Effector memory CD8-positive, alpha-beta T cell (primary cell): Measurements from ENCODE around the gene GRID1.

Experiments used
- ATAC-seq: fragments of 150-1000 bp; cut with Tn5 transposase; replicated peaks from 2 replicates; pipeline ENCODE4 v1.10.0; 2021; ENCODE audit warnings: mild to moderate bottlenecking, moderate library complexity
- DNase-seq, 3 experiments: peaks; one replicate each; pipeline ENCODE4 v3.0.0; 2021
- H3K27ac Mint-ChIP-seq, 2 donors: one replicate each; pipeline ENCODE4 v1.8.0; 2022; ENCODE audit warnings: mild to moderate bottlenecking in 2 of 2, mixed read lengths in 2 of 2, moderate library complexity in 2 of 2
- H3K27me3 Mint-ChIP-seq, 2 donors: one replicate each; pipeline ENCODE4 v1.8.0; 2022; ENCODE audit warnings: mixed read lengths in 2 of 2
- H3K36me3 Mint-ChIP-seq: one replicate; pipeline ENCODE4 v1.8.0; 2022; ENCODE audit warnings: mild to moderate bottlenecking, moderate library complexity, mixed read lengths; ENCODE audit not compliant: insufficient read depth
- H3K4me1 Mint-ChIP-seq, 2 donors: one replicate each; pipeline ENCODE4 v1.8.0; 2022; ENCODE audit warnings: low read depth in 2 of 2, mixed read lengths in 2 of 2
- H3K4me3 Mint-ChIP-seq, 2 donors: one replicate each; pipeline ENCODE4 v1.8.0; 2022; ENCODE audit warnings: mild to moderate bottlenecking in 2 of 2, mixed read lengths in 2 of 2, moderate library complexity in 2 of 2
- H3K9me3 Mint-ChIP-seq, 2 donors: one replicate each; pipeline ENCODE4 v1.8.0; 2022; ENCODE audit warnings: mixed read lengths in 2 of 2

The GRID1 gene

DNA sequence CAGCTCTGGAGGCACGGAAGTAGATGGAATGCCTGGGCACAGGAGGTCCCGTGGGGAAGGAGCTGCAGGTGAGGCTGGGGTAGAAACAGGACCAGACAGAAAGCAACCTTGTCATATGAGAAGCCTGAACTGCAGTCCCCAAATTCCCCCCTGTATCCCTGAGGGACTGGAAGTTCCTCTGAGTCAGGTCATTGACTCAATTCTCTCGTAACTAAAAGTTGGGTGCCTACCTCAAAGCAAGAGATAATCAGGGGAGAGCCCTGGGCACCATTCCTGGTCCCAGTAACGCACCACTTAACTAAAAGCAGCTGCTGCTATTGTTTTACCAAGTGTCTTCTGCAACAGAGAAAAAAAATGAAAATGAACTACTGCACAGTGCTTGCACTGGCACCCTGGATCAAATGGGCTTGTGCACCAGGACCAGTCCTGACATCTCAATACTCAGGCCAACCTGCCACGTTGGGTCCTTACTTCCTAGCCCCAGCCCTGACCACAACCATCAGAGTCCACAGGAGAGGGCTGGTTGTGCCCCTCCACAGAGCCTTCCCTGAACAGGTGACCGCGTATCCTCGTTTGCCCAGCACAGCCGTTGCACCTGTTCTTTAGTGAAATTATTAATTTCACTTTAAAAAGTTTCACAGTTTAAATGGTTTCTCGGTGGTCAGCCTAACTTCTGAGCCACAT is 79.3 kb downstream of the GRID1 start:
- Mint-ChIP-seq H3K27ac (no peak overlapping the region), H3K4me3 (no peak overlapping the region), H3K9me3 (no peaks in the 10 kb centered on the region), H3K36me3 (no peaks in the 10 kb centered on the region), H3K4me1 (no peaks in the 10 kb centered on the region), H3K27me3 (peaks cover 6 to 38% of the 10 kb centered on the region in 2 donors)
- DNase-seq (no peak), ATAC-seq (no peak)

DNA sequence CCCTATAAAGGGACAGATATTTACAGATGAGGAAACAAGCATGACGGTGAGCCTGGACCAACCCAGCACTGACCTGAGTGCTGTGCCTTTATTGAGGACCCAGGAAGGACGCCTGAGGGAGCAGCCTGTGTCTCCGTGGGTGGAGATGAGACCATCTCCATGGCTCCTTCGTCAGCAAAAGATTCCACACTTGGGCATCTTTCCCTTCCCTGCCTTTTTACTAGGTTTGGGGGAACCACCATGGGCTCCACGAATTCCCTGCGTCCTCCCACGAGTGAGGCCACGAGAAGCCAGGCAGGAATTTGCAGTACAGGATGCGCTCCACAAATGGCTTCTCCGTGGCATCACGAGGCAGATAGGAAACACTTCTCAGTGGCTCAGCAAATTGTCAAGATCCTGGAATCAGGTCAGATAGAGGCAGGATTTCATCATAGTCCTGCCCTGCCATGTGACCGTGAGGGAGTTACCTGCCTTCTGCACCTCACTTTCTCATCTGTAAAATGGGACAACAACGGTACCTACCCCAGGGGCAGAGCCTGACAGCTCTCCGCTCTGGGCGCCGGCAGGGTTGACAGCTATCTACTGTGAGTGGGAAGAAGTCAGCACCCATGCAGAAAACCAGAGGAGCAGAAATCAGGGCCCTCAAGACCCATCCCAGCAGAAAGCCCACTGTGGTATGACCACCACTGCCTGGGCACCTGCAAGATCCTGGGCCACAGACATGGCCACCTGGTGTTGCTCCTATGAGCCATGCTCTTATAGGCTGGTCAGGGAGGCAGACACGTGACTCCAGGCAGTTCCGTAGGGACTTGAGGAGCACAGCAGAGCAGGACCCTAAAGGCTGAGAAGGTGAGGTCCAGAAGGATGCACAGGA is 80.1 kb downstream of the GRID1 start:
- no peak overlapping the region for H3K4me3 Mint-ChIP-seq
- H3K36me3 Mint-ChIP-seq, result no peaks in the 10 kb centered on the region
- H3K9me3 Mint-ChIP-seq, result no peaks in the 10 kb centered on the region
- H3K27ac Mint-ChIP-seq, result no peak overlapping the region
- H3K4me1 Mint-ChIP-seq, result no peaks in the 10 kb centered on the region
- H3K27me3 Mint-ChIP-seq, result peaks cover 6 to 30% of the 10 kb centered on the region in 2 donors
- DNase-seq (no peak), ATAC-seq (no peak)

DNA sequence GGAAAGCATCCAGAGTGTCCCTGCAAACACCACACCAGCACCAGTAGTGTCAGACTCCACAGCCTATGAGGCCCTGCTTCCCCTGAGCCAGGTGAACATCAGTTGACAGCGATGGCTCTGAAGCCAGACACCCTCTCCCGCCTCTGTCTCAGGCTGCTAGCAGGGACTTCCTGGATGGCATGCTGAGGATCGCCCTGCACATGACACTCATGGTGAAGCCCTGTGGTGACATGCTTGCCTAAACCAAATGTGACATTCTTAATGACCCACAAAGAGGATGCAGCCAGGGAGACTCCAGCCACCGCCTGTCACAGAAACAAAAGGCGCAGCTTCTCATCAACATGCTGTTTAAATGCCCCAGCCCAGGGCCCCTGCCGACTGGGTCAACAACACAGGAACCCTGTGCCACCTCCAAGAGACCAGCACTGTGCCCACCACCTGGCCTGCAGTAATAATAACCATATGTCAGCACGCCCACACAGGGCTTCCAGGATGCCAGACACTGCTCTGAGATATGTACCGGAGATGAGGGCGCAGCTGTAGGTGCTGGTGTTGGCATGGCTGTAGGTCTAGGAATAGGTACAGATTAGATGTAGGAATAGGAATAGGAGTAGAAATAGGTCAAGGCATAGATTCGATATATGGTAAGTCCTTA is 81.3 kb downstream of the GRID1 start:
- DNase-seq (no peak), ATAC-seq (no peak)
- no peaks in the 10 kb centered on the region for H3K4me1 Mint-ChIP-seq
- H3K9me3 Mint-ChIP-seq, result peaks cover 0 to 6% of the 10 kb centered on the region in 2 donors
- no peak overlapping the region for H3K4me3 Mint-ChIP-seq
- no peak overlapping the region for H3K27ac Mint-ChIP-seq
- peaks cover 6 to 28% of the 10 kb centered on the region in 2 donors for H3K27me3 Mint-ChIP-seq
- no peaks in the 10 kb centered on the region for H3K36me3 Mint-ChIP-seq

DNA sequence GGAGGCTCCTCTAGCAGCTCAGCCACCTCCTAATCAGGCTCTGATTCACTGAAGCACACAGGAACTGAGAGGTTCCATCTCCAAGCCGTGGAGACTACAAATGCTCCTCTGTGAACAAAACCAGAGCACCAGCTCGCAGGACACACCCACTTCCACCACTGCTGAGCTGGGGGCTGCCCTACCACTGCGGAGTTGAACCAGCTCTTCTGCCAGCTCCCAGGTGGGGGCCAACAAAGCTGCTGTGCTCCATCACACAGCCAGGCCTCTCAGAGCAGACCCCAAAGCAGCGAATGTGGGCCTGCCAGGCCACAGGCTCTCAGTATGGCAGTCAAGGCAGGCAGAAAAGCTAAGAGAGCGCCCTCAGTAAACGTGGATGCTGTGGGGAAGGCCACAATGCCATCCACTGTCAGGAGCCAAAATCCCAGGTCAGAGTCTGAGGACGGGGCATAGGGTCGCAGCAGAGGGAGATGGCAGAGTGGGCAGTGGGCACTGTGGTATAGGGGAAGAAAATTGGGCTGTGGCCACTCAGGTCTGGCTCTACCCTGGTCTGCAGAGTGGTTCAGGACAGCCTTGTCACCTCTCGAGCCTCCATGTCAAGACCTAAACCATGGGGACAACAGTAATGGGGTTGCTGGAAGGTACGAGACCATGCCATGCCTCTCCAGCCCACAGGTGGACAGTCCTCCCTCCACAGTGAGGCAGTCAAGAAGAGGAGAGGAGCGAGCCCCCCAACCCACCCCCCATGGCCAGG is 82.1 kb downstream of the GRID1 start:
- Mint-ChIP-seq H3K36me3 (no peaks in the 10 kb centered on the region), H3K4me3 (no peak overlapping the region), H3K27me3 (peaks cover 6 to 23% of the 10 kb centered on the region in 2 donors), H3K27ac (no peak overlapping the region), H3K9me3 (peaks cover 0 to 6% of the 10 kb centered on the region in 2 donors), H3K4me1 (no peaks in the 10 kb centered on the region)
- DNase-seq (no peak), ATAC-seq (no peak)

DNA sequence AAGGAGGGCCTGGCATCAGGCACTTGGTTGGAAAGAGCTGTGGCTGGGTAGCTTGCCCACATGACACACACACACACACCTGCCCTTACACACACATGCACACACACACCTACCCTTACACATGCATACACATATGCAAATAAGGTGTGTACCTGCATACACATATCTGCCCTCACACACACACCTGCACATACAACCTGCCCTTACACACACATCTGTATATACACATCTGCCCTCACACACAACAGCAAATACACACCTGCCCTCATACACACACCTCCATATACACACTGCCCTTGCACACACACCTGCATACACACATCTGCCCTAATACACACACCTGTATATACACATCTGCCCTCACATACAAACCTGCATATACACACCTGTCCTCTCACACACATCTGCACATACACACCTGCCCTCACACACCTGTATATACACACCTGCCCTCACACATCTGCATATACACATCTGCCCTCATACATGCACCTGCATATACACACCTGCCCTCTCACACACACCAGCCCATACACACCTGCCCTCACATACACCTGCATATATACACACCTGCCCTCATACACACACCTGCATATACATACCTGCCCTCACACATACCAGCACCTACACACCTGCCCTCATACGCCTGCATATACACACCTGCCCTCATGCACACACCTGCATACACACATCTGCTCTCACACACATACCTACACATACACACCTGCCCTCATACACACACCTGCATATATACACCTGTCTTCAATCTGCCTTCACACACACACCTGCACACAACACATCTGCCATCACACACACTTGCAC is 82.9 kb downstream of the GRID1 start:
- DNase-seq, result no peak
- no peak for ATAC-seq
- Mint-ChIP-seq H3K27me3 (peaks cover 6 to 14% of the 10 kb centered on the region in 2 donors), H3K27ac (no peak overlapping the region), H3K4me3 (no peak overlapping the region), H3K36me3 (no peaks in the 10 kb centered on the region), H3K4me1 (no peaks in the 10 kb centered on the region), H3K9me3 (peaks cover 0 to 6% of the 10 kb centered on the region in 2 donors)

DNA sequence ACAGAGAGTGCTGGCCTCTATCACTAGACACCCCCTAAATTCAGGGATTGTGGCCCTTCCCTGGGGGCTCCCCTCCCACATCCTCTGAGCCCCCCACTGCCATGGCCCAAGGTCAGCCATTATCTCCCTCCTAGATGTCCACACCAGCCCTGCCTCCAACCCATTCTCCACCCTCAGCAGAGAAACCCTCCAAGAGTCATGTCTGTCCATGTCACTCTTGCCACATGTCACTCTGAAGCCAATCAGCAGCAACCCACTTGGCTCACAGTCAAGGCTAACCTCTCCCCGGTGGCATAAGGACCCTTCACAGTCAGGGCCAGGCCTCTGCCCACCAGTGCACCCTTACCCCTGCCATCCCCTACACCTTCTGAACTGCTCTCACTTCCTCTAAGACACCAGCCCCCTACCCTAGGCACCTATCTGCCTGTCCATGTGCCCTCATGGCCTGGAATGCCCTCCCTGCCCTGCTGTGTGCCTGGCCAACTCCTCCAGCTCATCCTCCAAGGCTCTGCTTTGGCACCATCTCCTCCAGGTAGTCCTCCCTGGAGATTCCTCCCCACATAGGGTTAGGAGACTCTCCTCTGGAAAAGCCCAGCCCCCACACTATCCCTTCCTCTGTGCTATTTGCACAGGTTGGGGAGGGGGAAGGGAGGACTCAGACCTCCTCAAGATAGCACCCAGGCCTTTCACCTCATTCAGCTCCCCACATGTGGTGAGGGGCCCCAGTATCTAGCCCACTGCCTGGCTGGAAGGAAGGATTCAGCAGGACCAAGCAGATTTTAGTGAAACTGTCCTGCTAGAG is 83.7 kb downstream of the GRID1 start:
- no peak for ATAC-seq

DNA sequence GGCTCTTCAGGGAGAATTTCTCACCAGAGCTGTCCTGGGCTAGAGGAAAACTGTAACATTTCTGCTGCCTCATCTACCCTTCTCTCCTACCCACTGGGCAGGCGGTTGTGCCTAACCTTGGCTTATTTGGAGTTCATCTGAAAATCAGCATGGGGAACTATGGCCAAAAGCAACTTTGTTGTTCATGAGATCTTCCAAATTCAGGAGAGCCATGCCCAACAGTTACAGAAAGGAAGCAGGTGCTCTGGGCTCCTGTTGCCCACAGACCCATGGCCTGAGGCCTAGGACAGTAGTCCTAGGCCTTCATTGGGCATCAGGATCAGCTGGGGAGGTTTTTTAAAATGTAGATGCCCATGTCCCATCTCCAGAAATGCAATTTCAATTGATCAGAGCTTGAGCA is 85.2 kb downstream of the GRID1 start:
- DNase-seq (no peak), ATAC-seq (no peak)
- peaks cover 6 to 14% of the 10 kb centered on the region in 2 donors for H3K27me3 Mint-ChIP-seq
- H3K36me3 Mint-ChIP-seq, result no peaks in the 10 kb centered on the region
- no peaks in the 10 kb centered on the region for H3K4me1 Mint-ChIP-seq
- H3K27ac Mint-ChIP-seq, result no peak overlapping the region
- peaks cover 3 to 6% of the 10 kb centered on the region in 2 donors for H3K9me3 Mint-ChIP-seq
- H3K4me3 Mint-ChIP-seq, result no peak overlapping the region

More for the DNA sequence above, 83.7 kb downstream of the GRID1 start:
- no peak overlapping the region for H3K4me3 Mint-ChIP-seq
- H3K4me1 Mint-ChIP-seq, result no peaks in the 10 kb centered on the region
- H3K36me3 Mint-ChIP-seq, result no peaks in the 10 kb centered on the region
- peaks cover 6 to 14% of the 10 kb centered on the region in 2 donors for H3K27me3 Mint-ChIP-seq
- H3K27ac Mint-ChIP-seq, result no peak overlapping the region
- peaks cover 0 to 6% of the 10 kb centered on the region in 2 donors for H3K9me3 Mint-ChIP-seq
- no peak for DNase-seq

DNA sequence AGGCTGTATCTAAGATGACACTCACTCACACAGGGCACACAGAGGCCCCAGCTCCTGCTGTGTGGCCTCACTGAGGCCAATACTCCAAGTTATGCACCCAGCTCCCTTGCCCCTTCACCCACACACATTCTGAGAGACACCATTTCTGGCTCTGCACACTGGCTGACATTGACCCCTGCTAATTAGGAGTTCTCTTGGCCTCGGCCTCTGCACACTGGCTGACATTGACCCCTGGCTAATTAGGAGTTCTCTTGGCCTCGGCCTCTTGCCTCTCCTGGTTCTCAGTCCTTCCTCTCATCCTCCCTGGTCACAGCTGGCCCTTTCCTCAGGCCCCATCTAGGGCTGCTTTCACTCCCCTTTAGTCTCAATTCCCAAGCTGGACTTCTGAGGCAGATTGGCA is 97.3 kb downstream of the GRID1 start:
- ATAC-seq (no peak), DNase-seq (no peak)
- Mint-ChIP-seq H3K36me3 (no peaks in the 10 kb centered on the region), H3K4me1 (no peaks in the 10 kb centered on the region), H3K9me3 (no peaks in the 10 kb centered on the region), H3K27ac (no peak overlapping the region), H3K4me3 (no peak overlapping the region), H3K27me3 (peaks cover 32 to 52% of the 10 kb centered on the region in 2 donors)

DNA sequence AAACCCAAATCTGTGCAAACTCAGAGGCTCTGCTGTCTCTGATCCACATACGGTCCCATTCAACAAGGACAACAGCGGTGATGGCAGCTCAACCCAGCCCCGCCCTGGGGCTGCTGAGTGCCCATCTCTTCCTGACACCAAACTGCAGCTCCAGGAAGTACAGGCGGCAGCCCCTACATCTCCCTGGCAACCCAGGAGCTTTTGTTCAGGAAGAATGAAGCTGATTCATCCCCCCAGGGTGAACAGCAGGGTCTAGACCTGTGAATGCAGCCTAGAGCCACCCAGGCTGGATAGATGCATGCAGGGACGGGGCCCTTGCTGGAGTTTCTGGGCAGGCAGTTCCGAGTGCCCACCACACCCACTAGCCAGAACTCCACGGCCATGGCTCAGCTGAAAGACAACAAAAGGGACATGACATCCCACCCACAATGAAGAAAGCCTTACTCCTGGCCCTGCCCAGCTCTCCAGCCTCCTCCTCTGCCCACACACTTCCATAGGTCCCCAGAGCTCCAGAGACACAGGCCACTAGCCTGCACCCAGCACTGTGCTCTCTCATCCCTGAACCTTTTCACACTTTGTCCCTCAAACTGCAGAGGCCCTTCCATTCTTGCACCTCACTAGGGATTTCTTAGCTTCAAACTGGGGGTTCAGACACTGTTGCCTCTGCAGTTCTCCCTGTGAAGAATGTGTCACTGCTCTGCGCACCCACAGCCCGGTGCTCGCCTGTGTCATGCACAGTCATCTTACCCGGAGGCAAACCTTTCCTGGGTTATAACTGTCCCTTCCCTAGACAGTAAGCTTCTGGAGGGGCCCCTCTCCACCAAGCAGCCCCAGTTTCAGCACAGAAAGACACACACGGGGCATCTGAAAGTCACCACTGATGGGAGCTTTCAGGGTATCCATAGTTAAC is 99.1 kb downstream of the GRID1 start:
- Mint-ChIP-seq H3K4me1 (peaks cover 0 to under 1% of the 10 kb centered on the region in 2 donors), H3K36me3 (no peaks in the 10 kb centered on the region), H3K27me3 (peaks cover 38 to 69% of the 10 kb centered on the region in 2 donors), H3K9me3 (no peaks in the 10 kb centered on the region), H3K27ac (no peak overlapping the region), H3K4me3 (no peak overlapping the region)
- DNase-seq, result no peak
- no peak for ATAC-seq

DNA sequence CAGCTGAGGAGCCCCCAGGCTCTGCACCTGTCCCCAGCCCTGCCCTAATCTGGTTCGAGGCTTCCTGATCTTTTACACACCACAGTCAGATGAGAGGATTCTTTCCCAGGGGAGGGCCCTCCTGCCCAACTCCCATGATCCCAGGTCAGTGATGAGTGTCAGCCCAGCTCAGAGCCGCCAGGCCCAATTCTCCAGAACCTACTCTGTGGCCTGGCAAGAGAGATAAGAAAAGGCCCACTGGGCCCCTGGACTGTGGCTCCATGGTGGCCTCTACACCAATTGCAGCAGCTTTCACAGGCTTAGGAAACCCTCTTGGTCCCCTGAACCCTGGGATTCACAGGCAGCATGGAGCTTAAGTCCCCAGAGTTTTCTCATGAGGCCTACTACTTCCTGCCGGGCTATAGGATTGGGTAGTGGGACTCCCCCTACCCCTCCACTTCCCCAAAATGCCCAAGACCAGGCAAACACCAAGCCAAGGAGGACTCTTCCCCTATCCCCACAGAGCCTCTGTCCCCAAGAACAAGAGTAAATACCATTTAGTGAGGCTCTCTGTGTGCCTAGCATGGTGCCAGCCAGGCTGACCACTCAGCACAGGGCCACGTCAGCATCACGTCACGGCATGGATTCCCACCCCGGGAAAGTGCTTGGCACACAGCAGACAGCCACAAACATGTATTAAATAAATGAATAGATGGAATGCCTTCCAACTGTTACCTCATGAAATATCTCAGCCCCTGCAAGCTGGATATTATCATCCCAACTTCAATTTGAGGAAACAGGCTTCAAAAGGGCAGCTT is 100.0 kb downstream of the GRID1 start:
- Mint-ChIP-seq H3K27ac (peak overlapping the region in 1 of 2 donors; percentile 45), H3K36me3 (no peaks in the 10 kb centered on the region), H3K9me3 (no peaks in the 10 kb centered on the region), H3K4me1 (peaks cover 0 to 7% of the 10 kb centered on the region in 2 donors), H3K4me3 (no peak overlapping the region), H3K27me3 (peaks cover 38 to 77% of the 10 kb centered on the region in 2 donors)
- no peak for ATAC-seq
- DNase-seq, result no peak

DNA sequence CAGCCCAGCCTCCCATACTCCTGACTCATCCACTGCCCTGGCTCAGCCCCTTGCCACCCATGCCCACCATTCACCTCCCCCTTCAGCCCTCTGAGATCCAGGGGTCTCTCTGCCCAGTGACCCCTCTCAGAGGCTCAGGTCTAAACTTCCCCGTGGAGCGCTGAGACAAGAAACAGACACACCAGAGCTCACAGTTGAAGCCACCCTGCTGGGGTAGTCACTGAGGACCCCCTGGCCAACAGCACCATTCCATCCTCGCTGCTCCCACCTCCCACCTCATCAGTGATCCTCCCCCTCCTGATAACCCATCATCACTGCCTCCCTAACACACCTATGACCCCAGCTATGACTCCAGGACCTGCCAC is 100.7 kb downstream of the GRID1 start:
- peaks cover 0 to 10% of the 10 kb centered on the region in 2 donors for H3K4me1 Mint-ChIP-seq
- H3K4me3 Mint-ChIP-seq, result no peak overlapping the region
- peak overlapping the region in 1 of 2 donors; percentile 45 for H3K27ac Mint-ChIP-seq
- no peaks in the 10 kb centered on the region for H3K36me3 Mint-ChIP-seq
- ATAC-seq (no peak), DNase-seq (no peak)
- H3K27me3 Mint-ChIP-seq, result peaks cover 42 to 85% of the 10 kb centered on the region in 2 donors
- H3K9me3 Mint-ChIP-seq, result no peaks in the 10 kb centered on the region
